A549 (cell line): ENCODE results near the gene TMED5. TPM values are rescaled to one million over a fixed set of nuclear protein-coding genes. Genes with fewer than 3 reads are reported as not detected.

Source experiments
- ATAC-seq, 2 experiments: fragments of 200-7000 bp in 1 of 2; fragments of >200 bp in 1 of 2; cut with Nextera tagmentation in 1 of 2; cut with Tn5 transposase in 1 of 2; 3 replicates each; pipeline versions ENCODE4 v1.8.0 to v1.9.1; 2018 to 2020; ENCODE audit warnings: mild to moderate bottlenecking in 1 of 2, moderate library complexity in 1 of 2
- CTCF ChIA-PET: fragments of 300-600 bp; sonication (Branson Sonifier 250); formaldehyde crosslinking; extraction: SDS; loops from one replicate; lab custom pipeline; 2021; ENCODE audit warnings: antibody characterized with exemption, inconsistent platforms; lab: Yijun Ruan, JAX
- POLR2A ChIA-PET: fragments of 350-600 bp; formaldehyde crosslinking; extraction: SDS; loops from one replicate; lab custom pipeline; 2021; ENCODE audit warnings: antibody characterized with exemption, inconsistent platforms; lab: Yijun Ruan, JAX
- DNase-seq, 2 experiments: peaks; one replicate each; pipeline versions ENCODE4 v3.0.0 to v3.0.0-alpha.2; 2011 to 2016; ENCODE audit warnings: low read depth in 1 of 2, low spot score in 1 of 2
- FAIRE-seq: peaks from 2 replicates; lab custom pipeline; 2011; peaks lifted over from hg19 to GRCh38; lab: Jason Lieb, UNC
- H3K27ac ChIP-seq, 2 experiments: fragments of >200 bp; sonication (Bioruptor Twin); formaldehyde crosslinking; 3 replicates each; pipeline ENCODE4 v1.5.1; 2016 to 2017
- H3K4me1 ChIP-seq: fragments of >200 bp; sonication (Bioruptor Twin); formaldehyde crosslinking; 3 replicates; pipeline ENCODE4 v1.6.1; 2016
- H3K4me2 ChIP-seq: fragments of >200 bp; sonication (Bioruptor Twin); formaldehyde crosslinking; 3 replicates; pipeline ENCODE4 v1.6.1; 2016
- H3K4me3 ChIP-seq: fragments of >200 bp; sonication (Bioruptor Twin); formaldehyde crosslinking; 3 replicates; pipeline ENCODE4 v1.5.1; 2016
- H3K9me3 ChIP-seq: fragments of >200 bp; sonication (Bioruptor Twin); formaldehyde crosslinking; 3 replicates; pipeline ENCODE4 v1.6.1; 2016
- CBX2 ChIP-seq: fragments of 200-600 bp; sonication (generic); IDR thresholded peaks from 2 replicates; pipeline ENCODE4 v1.6.1; 2016; ENCODE audit warnings: low read depth, mild to moderate bottlenecking, borderline replicate concordance
- CBX8 ChIP-seq: fragments of 200-600 bp; sonication (generic); IDR thresholded peaks from 2 replicates; pipeline ENCODE4 v1.6.1; 2016
- CHD2 ChIP-seq: fragments of 150-350 bp; IDR thresholded peaks from 2 replicates; pipeline ENCODE4 v1.6.1; 2014; ENCODE audit warnings: low read length; ENCODE audit not compliant: partially characterized antibody
- E2F6 ChIP-seq: IDR thresholded peaks from 2 replicates; pipeline ENCODE4 v1.6.1; 2012; ENCODE audit warnings: low read depth, borderline replicate concordance
- FOSB ChIP-seq: fragments of 250-450 bp; sonication (Bioruptor Pico); IDR thresholded peaks from 2 replicates; pipeline ENCODE4 v1.5.0; 2020; ENCODE audit warnings: mild to moderate bottlenecking, moderate library complexity
- FOSL2 ChIP-seq, 2 experiments: fragments of 450-650 bp in 1 of 2; fragments of >200 bp in 1 of 2; sonication (Bioruptor Twin) in 1 of 2; formaldehyde crosslinking; IDR thresholded peaks; 2 replicates each; pipeline versions ENCODE4 v1.5.0 to v1.6.1; 2016 to 2020; ENCODE audit warnings: mild to moderate bottlenecking in 1 of 2, moderate library complexity in 1 of 2
- FOXS1 ChIP-seq: fragments of 250-450 bp; sonication (Bioruptor Pico); IDR thresholded peaks from 2 replicates; pipeline ENCODE4 v1.5.0; 2020; ENCODE audit warnings: mild to moderate bottlenecking, moderate library complexity
- HEYL ChIP-seq: fragments of 250-450 bp; sonication (Bioruptor Pico); IDR thresholded peaks from 2 replicates; pipeline ENCODE4 v1.8.0; 2021; ENCODE audit warnings: mild to moderate bottlenecking, moderate library complexity
- HOXA7 ChIP-seq: fragments of 250-450 bp; sonication (Bioruptor Pico); IDR thresholded peaks from 2 replicates; pipeline ENCODE4 v1.5.0; 2020; ENCODE audit warnings: mild to moderate bottlenecking, moderate library complexity
- JUN ChIP-seq, 2 experiments: fragments of >200 bp; sonication (Bioruptor Twin); formaldehyde crosslinking; IDR thresholded peaks; 2 replicates in 1 of 2; 3 replicates in 1 of 2; pipeline ENCODE4 v1.6.1; 2016 to 2017
- MAFK ChIP-seq: fragments of 450-650 bp; IDR thresholded peaks from 2 replicates; pipeline ENCODE4 v1.6.1; 2014; ENCODE audit not compliant: partially characterized antibody
- MAZ ChIP-seq: fragments of 150-350 bp; IDR thresholded peaks from 2 replicates; pipeline ENCODE4 v1.6.1; 2014; ENCODE audit warnings: antibody characterized with exemption, low read depth, low read length, borderline replicate concordance
- MYC ChIP-seq: IDR thresholded peaks from 2 replicates; pipeline ENCODE4 v1.6.1; 2012; ENCODE audit warnings: mild to moderate bottlenecking, inconsistent platforms, low read length, improper control_type of control experiment, borderline replicate concordance
- NFE2L2 ChIP-seq: fragments of 150-350 bp; conservative IDR thresholded peaks from 2 replicates; pipeline ENCODE4 v1.6.1; 2014; ENCODE audit warnings: low read length
- RCOR1 ChIP-seq: fragments of 150-350 bp; IDR thresholded peaks from 2 replicates; pipeline ENCODE4 v1.6.1; 2014; ENCODE audit warnings: antibody characterized with exemption, low read length, low read depth
- RNF2 ChIP-seq: fragments of 200-600 bp; sonication (generic); IDR thresholded peaks from 2 replicates; pipeline ENCODE4 v1.6.1; 2016; ENCODE audit warnings: low read depth, mild to moderate bottlenecking, antibody characterized with exemption, moderate library complexity, borderline replicate concordance
- SREBF2 ChIP-seq: fragments of 450-650 bp; IDR thresholded peaks from 2 replicates; pipeline ENCODE4 v1.6.1; 2014; ENCODE audit warnings: mild to moderate bottlenecking, moderate library complexity
- TFCP2L1 ChIP-seq: fragments of 250-450 bp; sonication (Bioruptor Pico); IDR thresholded peaks from 2 replicates; pipeline ENCODE4 v1.5.0; 2021; ENCODE audit warnings: mild to moderate bottlenecking
- ZC3H11A ChIP-seq: fragments of 450-650 bp; IDR thresholded peaks from 2 replicates; pipeline ENCODE4 v1.6.1; 2014; ENCODE audit warnings: antibody characterized with exemption, mild to moderate bottlenecking
- ZFP36 ChIP-seq: fragments of 450-650 bp; IDR thresholded peaks from 2 replicates; pipeline ENCODE4 v1.6.1; 2014; ENCODE audit warnings: borderline replicate concordance; ENCODE audit not compliant: partially characterized antibody
- WGBS: methylation state at CpG from one replicate; pipeline ENCODE4 v1.1.6; 2017; ENCODE audit errors: missing lambda C conversion rate; 5-methylcytosine and 5-hydroxymethylcytosine counted together
- polyA plus RNA-seq, 4 experiments: library from polyadenylated mRNA; depleted of rRNA in 3 of 4; stranded (reverse); fragments of >200 nt; fragmentation: RNase III in 1 of 4; extraction: RNeasy Plus Mini Kit Qiagen cat#74134 plus additional on column Dnase treatment in 1 of 4; gene quantifications; 2 replicates in 3 of 4; 3 replicates in 1 of 4; pipeline ENCODE4 v1.2.3, GENCODE V29; 2011 to 2017
- TF ChIP-seq, protein P1 (sequence below): IDR thresholded peaks from 2 replicates; pipeline ENCODE4 v1.6.1; 2012
- TF ChIP-seq, protein P2 (sequence below): fragments of 250-450 bp; sonication (Bioruptor Pico); IDR thresholded peaks from 2 replicates; pipeline ENCODE4 v1.5.0; 2021; ENCODE audit warnings: mild to moderate bottlenecking, moderate library complexity, borderline replicate concordance
- TF ChIP-seq, protein P3 (sequence below): fragments of 250-450 bp; sonication (Bioruptor Pico); IDR thresholded peaks from 2 replicates; pipeline ENCODE4 v1.5.0; 2020; ENCODE audit warnings: low read depth, mild to moderate bottlenecking, moderate library complexity
- TF ChIP-seq, protein P4 (sequence below): fragments of >200 bp; sonication (Bioruptor Twin); formaldehyde crosslinking; IDR thresholded peaks from 3 replicates; pipeline ENCODE4 v1.6.1; 2016

The TMED5 gene
- polyA plus RNA-seq, 2 of the 4 experiments (the other 2 are of a cell fraction) = 40.4 to 70.7 TPM

DNA sequence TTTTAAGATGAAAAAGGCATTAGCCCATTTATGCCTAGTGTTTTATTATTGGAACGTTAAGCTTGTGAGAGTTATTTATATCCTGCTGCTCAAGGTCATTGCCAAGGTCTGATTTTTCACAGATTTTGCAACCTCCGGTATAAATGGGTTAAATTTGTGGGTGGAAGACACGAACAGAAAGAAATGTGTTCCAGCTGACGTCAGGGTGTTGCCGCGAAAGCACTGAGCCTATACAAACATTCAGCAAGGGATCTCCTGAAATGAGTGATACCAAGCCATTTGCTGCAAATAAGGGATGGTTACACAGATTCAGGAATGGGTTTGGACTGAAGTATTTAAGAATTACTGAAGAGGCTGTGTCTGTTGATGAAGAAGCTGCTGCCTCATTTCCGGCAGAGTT lies 32.2 kb downstream of the TMED5 start:
- WGBS = 82% methylated on average over 7 of the region's 7 CpGs
- Histone ChIP-seq H3K9me3 (no peaks in the 10 kb centered on the region), H3K4me3 (no peak overlapping the region), H3K4me1 (no peaks in the 10 kb centered on the region), H3K4me2 (no peak overlapping the region), H3K27ac (no peak overlapping the region)
- TF ChIP-seq CHD2 = no peak
- TF ChIP-seq E2F6 = no peak
- no peak for TF ChIP-seq NFE2L2
- TF ChIP-seq CBX2 = no peak
- no peak for ATAC-seq
- ChIA-PET POLR2A (no interaction called here), CTCF (no interaction called here)
- no peak for DNase-seq
- FAIRE-seq = no peak

DNA sequence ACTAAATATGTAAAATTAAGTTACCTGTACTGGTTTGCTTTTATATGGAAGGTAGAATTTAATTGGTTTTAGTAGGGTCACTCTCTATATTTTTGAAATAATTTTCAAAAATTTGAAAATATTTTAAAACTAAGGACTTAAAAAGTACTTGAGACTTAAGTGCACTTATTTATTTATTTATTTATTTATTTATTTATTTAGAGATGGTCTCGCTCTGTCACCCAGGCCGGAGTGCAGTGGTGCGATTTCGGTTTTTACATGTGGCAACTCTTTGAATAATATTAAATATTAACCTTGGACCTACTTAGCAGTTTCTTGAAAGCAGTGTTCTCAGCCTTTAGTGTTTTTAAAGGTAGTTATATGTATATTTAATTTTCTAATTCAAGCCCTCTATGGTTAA lies 36.4 kb downstream of the TMED5 start:
- 97% methylated on average over 4 of the region's 4 CpGs for WGBS
- H3K27ac ChIP-seq = no peak overlapping the region
- H3K4me1 ChIP-seq = no peaks in the 10 kb centered on the region
- no peak overlapping the region for H3K4me3 ChIP-seq
- POLR2A ChIA-PET = no interaction called here
- ATAC-seq = no peak
- H3K9me3 ChIP-seq = no peaks in the 10 kb centered on the region
- TF ChIP-seq HOXA7 (CRISPR knock-in tag) (no peak), ZC3H11A (peak; percentile 54), CBX8 (no peak), TFCP2L1 (no peak), SREBF2 (no peak), RNF2 (no peak)
- TF ChIP-seq, protein P1, sequence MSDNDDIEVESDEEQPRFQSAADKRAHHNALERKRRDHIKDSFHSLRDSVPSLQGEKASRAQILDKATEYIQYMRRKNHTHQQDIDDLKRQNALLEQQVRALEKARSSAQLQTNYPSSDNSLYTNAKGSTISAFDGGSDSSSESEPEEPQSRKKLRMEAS = no peak
- TF ChIP-seq, protein P2, sequence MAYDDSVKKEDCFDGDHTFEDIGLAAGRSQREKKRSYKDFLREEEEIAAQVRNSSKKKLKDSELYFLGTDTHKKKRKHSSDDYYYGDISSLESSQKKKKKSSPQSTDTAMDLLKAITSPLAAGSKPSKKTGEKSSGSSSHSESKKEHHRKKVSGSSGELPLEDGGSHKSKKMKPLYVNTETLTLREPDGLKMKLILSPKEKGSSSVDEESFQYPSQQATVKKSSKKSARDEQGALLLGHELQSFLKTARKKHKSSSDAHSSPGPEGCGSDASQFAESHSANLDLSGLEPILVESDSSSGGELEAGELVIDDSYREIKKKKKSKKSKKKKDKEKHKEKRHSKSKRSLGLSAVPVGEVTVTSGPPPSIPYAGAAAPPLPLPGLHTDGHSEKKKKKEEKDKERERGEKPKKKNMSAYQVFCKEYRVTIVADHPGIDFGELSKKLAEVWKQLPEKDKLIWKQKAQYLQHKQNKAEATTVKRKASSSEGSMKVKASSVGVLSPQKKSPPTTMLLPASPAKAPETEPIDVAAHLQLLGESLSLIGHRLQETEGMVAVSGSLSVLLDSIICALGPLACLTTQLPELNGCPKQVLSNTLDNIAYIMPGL (CRISPR knock-in tag) = no peak
- TF ChIP-seq, all 56 proteins: peak for 1
- CTCF ChIA-PET = interaction anchor here (0.9 kb wide), 1 partner anchor 14 kb away, joined by 3 read pairs; no protein-coding TSS in a partner anchor
- H3K4me2 ChIP-seq = no peak overlapping the region
- FAIRE-seq = no peak
- no peak for DNase-seq

GRCh38 chr1:93143136-93143535 lies 37.1 kb downstream of the TMED5 start:
- no peak overlapping the region for H3K4me2 ChIP-seq
- no peaks in the 10 kb centered on the region for H3K9me3 ChIP-seq
- DNase-seq (no peak), FAIRE-seq (no peak), ATAC-seq (no peak)
- WGBS = 56% methylated on average over 1 of the region's 1 CpG
- ChIA-PET CTCF (no interaction called here), POLR2A (no interaction called here)
- H3K27ac ChIP-seq = no peak overlapping the region
- peaks cover under 1% of the 10 kb centered on the region; the same call in 1 of the 3 replicates for H3K4me1 ChIP-seq
- no peak overlapping the region for H3K4me3 ChIP-seq
- TF ChIP-seq MAZ (no peak), JUN (IDR thresholded peaks at IDR 0.05) (no peak), CHD2 (no peak), HEYL (CRISPR knock-in tag) (no peak), MAFK (no peak), FOXS1 (CRISPR knock-in tag) (no peak), E2F6 (no peak), MYC (no peak), RCOR1 (no peak), NFE2L2 (no peak), FOSB (no peak), ZFP36 (no peak), SREBF2 (no peak), FOSL2 (IDR thresholded peaks at IDR 0.05) (no peak), FOSL2 (CRISPR knock-in tag; IDR thresholded peaks at IDR 0.05) (no peak)
- TF ChIP-seq, protein P3, sequence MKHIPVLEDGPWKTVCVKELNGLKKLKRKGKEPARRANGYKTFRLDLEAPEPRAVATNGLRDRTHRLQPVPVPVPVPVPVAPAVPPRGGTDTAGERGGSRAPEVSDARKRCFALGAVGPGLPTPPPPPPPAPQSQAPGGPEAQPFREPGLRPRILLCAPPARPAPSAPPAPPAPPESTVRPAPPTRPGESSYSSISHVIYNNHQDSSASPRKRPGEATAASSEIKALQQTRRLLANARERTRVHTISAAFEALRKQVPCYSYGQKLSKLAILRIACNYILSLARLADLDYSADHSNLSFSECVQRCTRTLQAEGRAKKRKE (CRISPR knock-in tag) = no peak
- TF ChIP-seq, protein P2 (CRISPR knock-in tag) = no peak
- TF ChIP-seq, protein P4, sequence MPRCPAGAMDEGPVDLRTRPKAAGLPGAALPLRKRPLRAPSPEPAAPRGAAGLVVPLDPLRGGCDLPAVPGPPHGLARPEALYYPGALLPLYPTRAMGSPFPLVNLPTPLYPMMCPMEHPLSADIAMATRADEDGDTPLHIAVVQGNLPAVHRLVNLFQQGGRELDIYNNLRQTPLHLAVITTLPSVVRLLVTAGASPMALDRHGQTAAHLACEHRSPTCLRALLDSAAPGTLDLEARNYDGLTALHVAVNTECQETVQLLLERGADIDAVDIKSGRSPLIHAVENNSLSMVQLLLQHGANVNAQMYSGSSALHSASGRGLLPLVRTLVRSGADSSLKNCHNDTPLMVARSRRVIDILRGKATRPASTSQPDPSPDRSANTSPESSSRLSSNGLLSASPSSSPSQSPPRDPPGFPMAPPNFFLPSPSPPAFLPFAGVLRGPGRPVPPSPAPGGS = no peak
- TF ChIP-seq, protein P1 = no peak
